ENCODE measurements around the gene IRF3.
"Not testable (repeated sequence)": the region's sequence is repeated elsewhere in the genome, so short reads cannot be mapped to it uniquely, and the experiment has no call there.

Gene IRF3

DNA sequence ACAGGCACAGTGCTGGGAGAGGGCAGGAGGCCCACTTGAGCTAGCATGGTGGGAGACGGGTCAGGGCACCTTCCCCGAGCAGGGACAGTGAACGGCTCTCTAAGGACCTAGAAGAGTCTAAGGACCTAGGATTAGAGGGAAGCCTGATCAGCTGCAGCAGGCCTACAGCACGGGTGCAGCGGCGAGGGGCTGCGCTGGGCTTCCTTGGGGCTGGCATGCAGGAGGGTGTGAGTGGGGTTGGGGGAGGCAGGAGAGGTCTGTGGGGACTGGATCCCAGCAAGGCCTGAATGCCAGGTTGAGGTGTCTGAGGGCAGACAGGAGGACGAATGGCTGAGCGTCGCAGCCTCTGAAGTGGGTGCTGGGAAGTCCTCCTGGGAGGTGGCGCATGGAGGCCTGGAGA is 20.1 kb downstream of the IRF3 start:
- DNase-seq = no peak

DNA sequence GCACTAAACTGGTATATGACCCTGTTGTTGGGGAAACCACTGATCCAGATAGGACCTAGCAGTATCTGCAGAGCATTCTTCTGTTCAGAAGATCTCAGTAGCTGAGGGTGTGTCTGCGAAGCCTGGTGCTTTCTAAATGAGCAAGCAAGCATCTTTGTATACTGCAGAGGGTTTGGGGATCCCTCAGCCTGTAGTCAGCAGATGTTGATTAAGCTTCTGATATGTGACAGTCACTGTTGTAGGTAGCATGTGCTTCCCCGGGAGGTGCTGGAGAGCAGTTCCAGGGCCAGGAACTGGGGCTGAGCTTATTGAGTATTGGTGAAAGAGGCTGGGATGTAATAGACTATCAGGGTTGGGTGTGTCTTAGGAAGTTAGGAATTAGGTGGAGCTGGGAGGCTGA is 22.2 kb downstream of the IRF3 start:
- no peak for DNase-seq

GRCh38 chr19:49642492-49643035 is 23.1 kb downstream of the IRF3 start:
- DNase-seq = no peak

GRCh38 chr19:49641688-49642491 is 23.8 kb downstream of the IRF3 start, which contains the start of gene SCAF1:
TSS of gene SCAF1 (plus strand) at chr19:49642209. CDS start at chr19:49645027, 2,818 bp downstream.
- DNase-seq = peak; percentile 100

DNA sequence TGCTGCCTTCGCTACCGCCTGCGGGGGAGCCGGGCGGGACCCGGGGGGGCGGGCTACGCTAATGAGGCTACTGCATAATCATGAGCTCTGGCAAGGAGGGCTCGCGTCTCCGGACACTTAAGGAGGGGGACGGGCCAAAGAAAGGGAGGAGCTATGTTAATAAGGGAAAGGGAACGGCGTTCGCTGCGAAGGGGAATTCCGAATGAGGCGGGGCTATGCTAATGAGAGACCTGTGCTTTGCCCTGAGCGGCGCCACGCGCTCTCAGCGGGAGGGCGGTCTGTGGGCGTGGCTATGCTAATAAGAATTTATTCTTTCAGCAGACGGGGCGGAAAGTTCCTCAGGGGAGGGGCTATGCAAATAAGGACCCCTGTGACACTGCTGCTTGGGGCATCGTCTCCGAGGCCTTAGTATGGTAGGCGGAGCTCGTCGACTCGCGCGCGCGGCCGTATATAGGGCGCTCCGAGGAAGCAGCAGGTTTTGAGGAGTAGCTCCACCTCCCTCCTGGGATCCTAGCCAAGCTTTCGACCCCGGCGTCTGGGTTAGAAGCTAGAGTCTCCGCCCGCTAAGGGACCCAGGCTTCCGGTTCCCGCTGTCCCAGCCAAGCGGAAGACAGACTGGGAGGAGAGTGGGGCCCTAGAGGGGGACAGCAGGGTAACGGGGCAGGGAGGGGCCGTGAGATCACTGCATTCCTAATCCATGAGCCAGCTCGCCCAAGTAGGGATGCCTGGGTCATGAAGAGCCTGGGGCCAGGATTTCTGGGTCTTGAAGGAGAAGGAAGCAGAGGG is 25.4 kb downstream of the IRF3 start, which contains the start of gene RRAS:
TSS of gene RRAS (minus strand) at position 31 of the 786 bp plus-strand sequence. CDS start 45 bp downstream, outside the sequence.
- peak; percentile 100 for DNase-seq

GRCh38 chr19:49639401-49640112 is 26.1 kb downstream of the IRF3 start:
- DNase-seq = no peak

GRCh38 chr19:49637821-49638738 is 27.6 kb downstream of the IRF3 start:
- DNase-seq = peak; percentile 92

- no peak for DNase-seq
These were observed 29.3 kb downstream of the IRF3 start for GRCh38 chr19:49636233-49636932.

DNA sequence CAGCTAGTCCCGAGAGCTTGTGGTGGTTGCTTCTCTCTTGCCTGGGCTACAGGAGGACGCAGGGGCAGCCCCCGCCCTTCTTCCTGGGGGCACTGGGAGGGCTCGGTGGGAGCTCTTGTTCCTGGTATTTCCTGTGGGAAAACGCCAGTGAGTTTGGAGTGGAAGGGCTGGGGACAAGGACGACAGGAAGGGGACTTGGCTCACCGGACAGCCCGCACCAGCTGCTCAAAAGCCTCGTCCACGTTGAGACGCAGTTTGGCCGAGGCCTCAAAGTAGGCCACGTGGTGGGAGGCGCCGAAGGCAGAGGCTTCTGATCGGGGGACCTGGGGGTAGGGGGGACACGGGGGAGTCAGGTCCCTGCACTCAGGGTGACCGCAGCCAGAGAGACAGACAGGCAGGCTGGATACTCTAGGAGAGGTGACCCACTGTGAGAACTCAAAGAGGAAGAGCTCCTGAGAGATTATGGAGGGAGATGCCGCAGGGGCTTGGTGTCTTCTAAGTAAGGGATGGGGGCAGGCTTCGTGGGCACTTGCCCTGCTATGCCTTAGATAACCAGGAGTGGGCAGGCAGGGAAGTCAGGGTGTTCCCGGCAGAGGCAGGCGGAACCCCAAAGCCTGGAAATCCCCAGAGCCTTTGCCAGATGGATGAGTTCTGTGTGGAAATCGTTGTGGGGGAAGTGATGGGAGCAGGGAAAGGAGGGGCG is 30.0 kb downstream of the IRF3 start:
- no peak for DNase-seq

GRCh38 chr19:49633273-49633672 is 32.4 kb downstream of the IRF3 start:
- not testable (repeated sequence) for DNase-seq

DNA sequence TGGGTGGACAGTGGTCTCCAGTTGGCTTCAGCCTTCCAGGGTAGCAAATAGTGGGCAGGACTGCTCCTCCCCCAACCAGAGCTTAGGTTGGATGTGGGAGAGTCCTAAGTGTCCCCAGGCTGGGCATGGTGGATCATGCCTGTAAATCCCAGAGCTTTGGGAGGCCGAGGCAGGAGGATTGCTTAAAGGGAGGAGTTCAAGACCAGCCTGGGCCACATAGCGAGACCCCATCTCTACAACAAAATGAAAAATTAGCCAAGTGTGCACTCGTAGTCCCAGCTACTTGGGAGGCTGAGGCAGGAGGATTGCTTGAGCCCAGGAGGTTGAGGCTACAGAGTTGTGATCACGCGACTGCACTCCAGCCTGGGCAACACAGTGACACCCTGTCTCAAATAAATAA is 33.1 kb downstream of the IRF3 start:
- DNase-seq = no peak

GRCh38 chr19:49631610-49632192 is 34.0 kb downstream of the IRF3 start:
- DNase-seq = no peak

GRCh38 chr19:49631014-49631588 is 34.6 kb downstream of the IRF3 start:
- no peak for DNase-seq

DNA sequence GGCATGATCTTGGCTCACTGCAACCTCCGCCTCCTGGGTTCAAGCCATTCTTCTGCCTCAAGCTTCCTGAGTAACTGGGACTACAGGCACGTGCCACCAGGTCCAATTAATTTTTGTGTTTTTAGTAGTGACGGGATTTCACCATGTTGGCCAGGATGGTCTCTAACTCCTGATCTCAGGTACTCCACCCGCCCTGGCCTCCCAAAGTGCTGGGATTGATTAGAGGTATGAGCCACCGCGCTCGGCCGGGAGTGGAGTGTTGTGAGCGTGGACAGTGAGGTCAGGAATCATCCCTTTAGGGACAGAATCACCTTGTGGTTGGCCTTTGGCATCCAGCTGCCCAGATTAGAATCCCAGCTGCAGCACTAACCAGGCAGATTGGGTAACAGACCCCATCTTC is 36.0 kb downstream of the IRF3 start:
- no peak for DNase-seq

- no peak for DNase-seq
These were observed 39.4 kb downstream of the IRF3 start for GRCh38 chr19:49626226-49626625.

DNA sequence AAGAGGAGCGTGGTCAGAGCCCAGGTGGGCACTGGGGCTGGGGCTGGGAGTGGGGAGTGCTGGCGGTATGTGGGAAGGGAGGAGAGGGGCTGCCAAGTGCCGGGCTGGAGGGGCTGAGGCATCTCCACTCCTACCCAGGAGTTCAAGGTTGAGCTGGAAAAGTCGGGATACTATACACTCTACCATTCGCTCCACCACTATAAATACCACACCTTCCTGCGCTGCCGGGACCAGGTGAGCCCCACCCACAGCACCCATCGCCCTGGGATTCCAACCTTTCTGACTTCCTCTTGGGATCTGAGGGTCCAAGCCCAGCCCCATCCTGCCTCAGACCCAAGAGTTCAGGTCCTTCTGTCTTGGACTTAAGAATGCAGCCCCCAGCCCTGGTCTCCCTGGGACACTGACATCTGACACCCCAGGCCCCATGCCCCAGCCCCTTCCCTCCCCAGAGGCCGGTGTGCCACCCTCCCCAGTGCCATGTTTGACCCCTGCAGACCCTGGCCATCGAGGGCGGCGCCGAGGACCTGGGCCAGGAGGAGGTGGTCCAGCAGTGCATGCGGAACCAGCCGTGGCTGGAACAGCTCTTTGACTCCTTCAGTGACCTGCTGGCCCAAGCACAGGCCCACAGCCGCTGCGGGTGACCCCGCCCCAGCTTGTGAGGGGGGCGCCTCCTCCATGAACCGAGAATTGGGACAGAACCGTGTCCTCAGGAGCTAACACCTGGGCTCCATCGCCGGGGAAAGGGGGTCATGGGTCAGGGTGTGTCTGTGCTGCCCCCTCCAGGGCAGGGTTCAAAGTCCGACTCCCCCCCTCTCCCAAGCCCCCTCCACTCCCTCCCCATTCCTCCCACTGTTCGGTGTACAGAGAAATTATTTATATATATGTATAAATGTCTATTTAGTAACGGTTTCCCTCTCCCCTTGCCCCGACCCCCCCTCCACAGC is 40.4 kb downstream of the IRF3 start:
- DNase-seq = no peak

DNA sequence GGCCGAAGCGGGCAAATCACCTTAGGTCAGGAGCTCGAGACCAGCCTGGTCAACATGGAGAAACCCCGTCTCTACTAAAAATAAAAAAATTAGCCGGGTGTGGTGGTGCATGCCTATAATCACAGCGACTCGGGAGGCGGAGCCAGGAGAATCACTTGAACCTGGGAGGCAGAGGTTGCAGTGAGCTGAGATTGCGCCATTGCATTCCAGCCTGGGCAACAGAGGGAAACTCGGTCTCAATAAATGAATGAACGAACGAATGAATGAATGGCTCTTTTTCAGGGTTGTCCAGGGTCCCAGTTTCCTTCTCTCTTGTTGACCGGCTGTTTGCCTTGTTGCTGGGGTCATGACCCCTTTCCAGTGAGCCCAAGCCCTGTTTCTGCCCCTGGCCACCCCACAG is 47.8 kb downstream of the IRF3 start:
- not testable (repeated sequence) for DNase-seq

- no peak for DNase-seq
These were observed 48.7 kb downstream of the IRF3 start for GRCh38 chr19:49616945-49617344.

- no peak for DNase-seq
These were observed 49.1 kb downstream of the IRF3 start for GRCh38 chr19:49616532-49616931.

Measured in islet precursor cell (in vitro differentiated cells).